Stimulated activated CD4-positive, alpha-beta T cell treated with anti-CD3 and anti-CD28 coated beads, Interleukin-1b, Interleukin-23, amount 100 ng/mL, for 1 hour (primary cell): Measurements from ENCODE around the gene SIGLEC7.
A peak's percentile ranks its signal among the peaks of the same experiment; 100 is the strongest.
"Not testable (repeated sequence)": the region's sequence is repeated elsewhere in the genome, so short reads cannot be mapped to it uniquely, and the experiment has no call there.

Experiments used
- DNase-seq, 2 donors: peaks; one replicate each; pipeline ENCODE4 v3.0.0-alpha.2; 2020; ENCODE audit warnings: low read depth in 2 of 2

Gene SIGLEC7

DNA sequence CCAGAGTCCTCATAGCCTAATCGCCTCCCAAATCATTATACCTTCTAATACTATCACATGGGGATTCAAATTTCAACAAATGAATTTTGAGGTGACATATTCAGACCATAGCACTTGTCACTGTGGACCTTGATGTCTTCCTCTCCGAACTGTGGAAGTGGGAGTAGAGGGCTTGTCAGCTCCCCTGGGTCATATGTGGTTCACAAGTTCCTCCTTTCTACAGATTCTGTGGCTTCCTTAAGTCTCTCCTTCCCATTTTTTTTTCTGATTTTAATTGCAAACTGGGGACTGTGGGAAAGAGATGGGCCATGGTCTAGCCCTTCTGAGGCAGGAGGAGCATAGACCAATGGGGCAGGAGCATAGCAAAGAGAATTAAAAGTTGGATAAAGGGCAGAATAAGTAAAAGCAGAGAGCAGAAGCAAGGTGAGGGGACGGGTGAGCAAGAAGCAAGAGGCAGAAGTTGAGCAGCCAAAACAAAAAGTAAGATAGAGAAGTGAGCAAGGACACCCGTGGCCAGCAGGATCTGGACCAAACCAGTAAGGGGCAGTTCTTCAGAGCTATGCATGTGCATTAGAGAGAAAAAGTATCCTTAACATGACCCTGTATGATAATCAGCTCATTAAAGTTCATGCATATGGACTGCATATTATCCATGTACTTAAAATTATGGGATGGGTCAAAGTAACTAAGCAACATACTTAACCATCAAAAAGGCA is 2.6 kb upstream of the SIGLEC7 start:
- no peak for DNase-seq

DNA sequence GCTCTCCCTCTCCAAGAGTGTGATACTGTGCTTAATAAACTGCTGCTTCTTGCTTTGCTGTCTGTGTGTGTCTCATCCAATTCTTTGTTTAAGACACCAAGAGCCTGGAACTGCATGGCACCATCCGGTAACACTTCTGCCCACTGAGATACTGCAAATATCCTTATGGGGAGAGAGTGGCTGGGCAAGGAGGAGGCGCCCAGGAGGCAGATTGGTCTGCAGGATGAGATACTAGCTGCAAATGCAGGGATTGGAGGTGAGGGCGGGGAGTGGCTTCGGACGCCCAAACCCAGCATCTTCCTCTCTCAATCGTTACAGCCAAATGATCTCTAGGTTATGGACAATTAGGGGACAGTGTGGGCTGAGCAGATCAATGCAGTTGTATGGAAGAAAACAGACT is 1.7 kb upstream of the SIGLEC7 start:
- DNase-seq: no peak

GRCh38 chr19:51141181-51141580 is 920 bp upstream of the SIGLEC7 start:
- DNase-seq: no peak

- DNase-seq: not testable (repeated sequence)
Measured at GRCh38 chr19:51142809-51143475, 841 bp downstream of the SIGLEC7 start.

GRCh38 chr19:51143486-51143885 is 1.4 kb downstream of the SIGLEC7 start:
- no peak for DNase-seq

DNA sequence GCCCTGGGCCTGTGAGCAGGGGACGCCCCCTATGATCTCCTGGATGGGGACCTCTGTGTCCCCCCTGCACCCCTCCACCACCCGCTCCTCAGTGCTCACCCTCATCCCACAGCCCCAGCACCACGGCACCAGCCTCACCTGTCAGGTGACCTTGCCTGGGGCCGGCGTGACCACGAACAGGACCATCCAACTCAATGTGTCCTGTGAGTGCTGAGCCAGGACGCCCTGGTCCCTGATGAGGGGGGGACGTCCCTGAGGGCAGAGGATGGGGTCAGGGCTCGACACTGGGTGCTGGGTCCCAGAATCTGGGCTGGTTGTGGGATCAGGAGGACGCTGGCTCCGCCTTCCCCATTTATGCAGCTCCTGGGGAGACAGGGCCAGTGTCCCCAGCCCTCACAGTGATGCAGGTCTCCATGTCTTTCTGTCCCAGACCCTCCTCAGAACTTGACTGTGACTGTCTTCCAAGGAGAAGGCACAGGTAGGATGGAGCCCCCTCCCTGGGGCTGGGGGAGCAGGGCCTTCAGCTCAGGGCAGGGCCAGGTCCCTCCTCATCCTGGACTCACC is 2.5 kb downstream of the SIGLEC7 start:
- DNase-seq: no peak

GRCh38 chr19:51145916-51146493 is 3.9 kb downstream of the SIGLEC7 start:
- no peak for DNase-seq

DNA sequence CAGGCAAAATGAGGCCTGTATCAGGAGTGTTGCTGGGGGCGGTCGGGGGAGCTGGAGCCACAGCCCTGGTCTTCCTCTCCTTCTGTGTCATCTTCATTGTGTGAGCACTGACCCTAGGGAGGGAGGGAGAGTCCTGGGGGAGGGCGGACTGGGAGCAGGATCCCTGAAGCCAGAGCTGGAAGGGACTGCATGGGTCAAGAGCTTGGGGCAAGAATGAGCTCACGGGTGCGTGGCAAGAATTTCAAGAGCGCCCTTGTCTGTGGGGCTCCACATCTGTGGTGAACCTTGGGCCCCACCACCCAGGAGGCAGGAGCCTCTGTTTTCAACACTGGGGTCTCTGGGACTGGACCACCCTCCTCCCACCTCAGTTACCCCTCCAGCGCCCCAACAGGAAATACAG is 4.7 kb downstream of the SIGLEC7 start:
- no peak for DNase-seq

- no peak for DNase-seq
Measured at GRCh38 chr19:51147663-51148062, 5.6 kb downstream of the SIGLEC7 start.

GRCh38 chr19:51148580-51148979 is 6.5 kb downstream of the SIGLEC7 start:
- no peak for DNase-seq

DNA sequence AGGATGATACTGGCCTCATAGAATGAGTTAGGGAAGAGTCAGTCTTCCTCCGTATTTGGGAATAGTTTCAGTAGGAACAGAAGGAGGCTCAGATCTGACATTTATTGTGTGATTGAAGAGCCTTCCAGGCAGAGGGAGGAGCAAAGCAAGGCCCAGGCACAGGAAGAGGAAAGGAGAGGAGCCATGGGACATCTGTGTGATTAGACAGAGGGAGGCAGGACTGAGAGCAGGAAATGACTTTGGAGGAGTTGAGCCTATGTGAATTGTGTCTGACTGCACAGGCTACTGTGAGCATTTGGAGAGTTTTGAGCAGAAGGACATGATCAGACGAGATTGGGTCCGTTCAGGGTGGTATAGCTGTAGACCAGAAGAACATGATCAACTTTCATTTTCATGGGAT is 8.5 kb downstream of the SIGLEC7 start:
- no peak for DNase-seq

- DNase-seq: no peak
Measured at GRCh38 chr19:51156710-51157109, 14.6 kb downstream of the SIGLEC7 start.

- no peak for DNase-seq
Measured at GRCh38 chr19:51157265-51157664, 15.2 kb downstream of the SIGLEC7 start.

- DNase-seq: peak; percentile 33 to 67
Measured at GRCh38 chr19:51158474-51159129, 16.5 kb downstream of the SIGLEC7 start.

DNA sequence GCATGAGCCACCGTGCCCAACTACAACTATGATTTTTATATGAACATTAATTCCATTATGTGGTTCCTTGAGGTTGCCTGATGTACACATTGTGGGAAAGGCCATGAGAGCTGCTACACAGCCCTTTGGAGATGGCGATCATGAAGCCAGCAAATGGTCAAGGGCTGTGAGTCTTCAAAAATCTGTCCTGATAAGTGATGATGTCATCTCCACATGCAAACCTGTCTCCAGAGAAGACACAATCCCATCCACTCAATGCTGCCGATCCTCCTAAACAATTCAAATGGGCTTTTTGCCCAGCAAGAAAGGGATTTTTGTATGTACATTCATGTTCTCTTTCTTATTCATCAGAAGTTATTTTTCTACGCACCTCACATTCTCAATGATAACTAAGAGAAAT is 17.6 kb downstream of the SIGLEC7 start:
- no peak for DNase-seq

- DNase-seq: no peak
Measured at GRCh38 chr19:51161266-51161665, 19.2 kb downstream of the SIGLEC7 start.

GRCh38 chr19:51161867-51162496 is 19.9 kb downstream of the SIGLEC7 start:
- DNase-seq: no peak

DNA sequence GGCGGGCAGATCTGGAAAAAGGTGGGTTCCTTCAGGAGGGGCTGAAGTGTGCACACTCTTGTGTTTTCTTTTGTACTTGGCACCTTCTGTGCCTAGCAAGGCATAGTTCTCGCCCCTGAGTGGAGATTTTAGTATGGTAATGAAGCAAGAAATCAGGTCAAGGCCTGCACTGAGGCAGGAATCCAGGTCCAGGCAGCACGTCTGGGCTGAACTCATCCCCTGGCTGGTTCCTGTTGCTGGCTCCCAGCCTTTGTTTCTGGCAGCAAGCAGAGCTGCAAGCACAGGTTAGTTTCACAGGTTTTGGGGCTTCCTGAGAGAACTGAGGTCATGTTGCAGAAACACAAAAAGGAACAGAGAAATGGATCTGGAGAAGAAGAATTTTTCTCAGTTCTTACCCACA is 21.2 kb downstream of the SIGLEC7 start:
- DNase-seq: no peak

GRCh38 chr19:51164215-51164614 is 22.1 kb downstream of the SIGLEC7 start:
- DNase-seq: no peak

DNA sequence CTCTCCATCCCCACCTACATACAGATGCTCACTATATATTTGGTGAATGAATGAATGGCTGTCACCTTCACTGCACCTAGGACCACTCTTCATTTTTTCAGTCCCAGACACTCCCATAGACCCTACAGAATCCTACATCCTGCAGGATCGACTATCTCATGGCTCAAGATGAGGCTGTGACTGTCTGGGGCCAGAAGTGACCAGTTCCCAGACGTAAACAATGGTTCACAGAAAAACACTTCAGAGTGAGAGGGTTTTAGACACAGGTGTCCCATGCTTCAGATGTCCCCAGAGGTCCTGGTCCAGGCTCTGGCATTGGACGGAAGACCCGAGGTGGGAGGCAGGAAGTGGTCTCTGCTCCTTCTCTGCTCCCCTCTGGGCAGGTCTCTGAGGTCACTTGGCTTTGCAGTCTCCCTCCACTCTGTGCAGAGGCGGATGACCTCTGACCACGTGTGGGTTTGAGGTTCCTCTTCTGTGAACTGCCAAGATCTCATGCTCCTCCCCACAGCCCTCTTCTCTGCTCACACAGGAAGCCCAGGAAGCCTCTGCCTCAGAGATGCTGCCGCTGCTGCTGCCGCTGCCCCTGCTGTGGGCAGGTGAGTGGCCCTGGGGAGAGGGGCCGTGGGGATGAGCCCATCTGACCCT is 24.9 kb downstream of the SIGLEC7 start:
- DNase-seq: no peak

DNA sequence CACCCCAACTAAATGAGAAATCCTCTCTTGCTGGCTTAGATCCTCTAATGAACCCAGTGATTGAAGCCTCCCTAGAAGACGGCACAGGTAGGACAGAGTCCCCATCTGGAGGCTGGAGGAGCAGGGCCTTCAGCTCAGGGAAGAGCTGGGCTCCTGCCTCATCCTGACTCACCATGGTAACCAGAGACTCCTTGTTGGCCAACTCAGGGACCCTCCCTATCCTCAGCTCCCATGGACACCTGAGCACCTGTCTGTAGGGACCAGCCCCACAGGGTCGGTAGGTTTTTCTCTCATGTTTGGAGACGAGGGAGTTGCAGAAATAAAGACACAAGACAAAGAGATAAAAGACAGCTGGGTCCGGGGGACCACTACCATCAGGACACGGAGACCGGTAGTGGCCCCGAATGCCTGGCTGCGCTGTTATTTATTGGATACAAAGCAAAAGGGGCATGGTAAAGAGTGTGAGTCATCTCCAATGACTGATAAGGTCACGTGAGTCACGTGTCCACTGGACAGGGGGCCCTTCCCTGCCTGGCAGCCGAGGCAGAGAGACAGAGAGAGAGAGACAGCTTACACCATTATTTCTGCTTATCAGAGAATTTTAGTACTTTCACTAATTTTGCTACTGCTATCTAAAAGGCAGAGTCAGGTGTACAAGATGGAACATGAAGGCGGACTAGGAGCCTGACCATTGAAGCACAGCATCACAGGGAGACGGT is 26.6 kb downstream of the SIGLEC7 start:
- DNase-seq: no peak
